COLO668 (cell line): ENCODE data around the gene RAB37.

Experiments
- DNase-seq: peaks from one replicate; lab custom pipeline; 2025; ENCODE audit not compliant: unreplicated experiment; lab: John Stamatoyannopoulos, UW

Gene RAB37

DNA sequence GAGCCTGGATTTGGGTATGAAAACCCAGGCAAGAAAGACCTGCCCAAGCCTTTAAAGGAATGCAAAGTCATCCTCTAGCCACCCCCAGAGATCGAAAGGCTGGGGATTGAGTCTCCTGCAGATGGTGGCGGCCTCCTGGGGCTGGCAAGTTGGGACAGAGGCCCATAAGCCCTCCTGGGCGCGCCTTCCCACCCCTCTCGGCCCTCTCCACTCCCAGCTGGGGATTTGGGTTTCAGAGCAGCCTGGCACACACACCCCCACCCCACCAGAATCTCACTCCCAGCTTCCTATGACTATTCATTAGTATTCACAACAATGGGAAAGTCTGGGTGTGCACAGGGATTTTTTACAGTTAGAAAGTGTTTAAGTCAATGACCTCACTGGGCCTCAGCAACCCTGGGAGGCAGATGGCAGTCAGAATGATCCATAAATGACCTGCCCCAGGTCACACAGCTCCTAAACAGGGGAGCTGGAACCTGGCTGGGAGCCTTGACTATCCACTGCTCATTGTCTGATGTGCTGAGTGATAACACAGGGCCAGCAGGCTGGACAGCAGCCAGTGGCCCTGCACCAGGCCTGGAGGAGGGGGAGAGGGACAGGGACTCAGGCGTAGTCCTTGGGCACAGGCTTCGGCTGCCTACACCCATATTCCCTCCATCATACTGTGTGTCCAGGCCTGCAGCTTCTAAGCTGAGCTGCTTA is 23.5 kb downstream of the RAB37 start:
- DNase-seq: no peak

DNA sequence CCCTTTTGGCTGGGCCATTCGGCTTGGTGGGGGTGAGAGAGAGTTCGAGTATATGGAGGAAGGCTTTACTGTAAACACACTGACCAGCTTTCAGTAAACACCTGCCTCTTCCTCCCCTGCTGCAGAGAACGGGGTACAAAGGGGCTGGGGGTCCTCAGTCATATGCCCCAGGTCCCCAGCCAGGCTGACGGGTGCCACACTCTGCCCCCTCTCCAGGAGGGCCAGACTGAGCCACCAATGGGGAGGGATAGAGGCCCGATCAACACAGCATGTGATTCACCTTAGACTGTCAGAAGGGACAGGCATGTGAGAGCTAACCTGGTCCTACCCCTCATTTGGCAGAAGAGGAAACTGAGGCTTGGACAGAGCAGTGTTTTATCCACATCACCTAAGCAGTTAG is 24.4 kb downstream of the RAB37 start:
- DNase-seq: no peak

DNA sequence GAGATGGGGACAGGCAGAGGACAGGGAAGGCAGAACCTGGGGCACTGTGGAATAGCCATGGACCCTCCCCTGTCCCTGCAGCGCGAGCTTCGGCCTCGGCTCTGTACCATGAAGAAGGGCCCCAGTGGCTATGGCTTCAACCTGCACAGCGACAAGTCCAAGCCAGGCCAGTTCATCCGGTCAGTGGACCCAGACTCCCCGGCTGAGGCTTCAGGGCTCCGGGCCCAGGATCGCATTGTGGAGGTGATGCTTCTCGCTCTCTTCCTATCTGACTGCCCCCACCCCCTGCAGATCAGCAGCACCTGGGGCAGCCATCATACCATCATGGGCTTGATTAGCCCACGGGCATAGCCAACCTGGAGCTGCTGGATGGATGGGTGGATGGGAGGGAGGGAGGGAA is 24.9 kb downstream of the RAB37 start:
- no peak for DNase-seq

DNA sequence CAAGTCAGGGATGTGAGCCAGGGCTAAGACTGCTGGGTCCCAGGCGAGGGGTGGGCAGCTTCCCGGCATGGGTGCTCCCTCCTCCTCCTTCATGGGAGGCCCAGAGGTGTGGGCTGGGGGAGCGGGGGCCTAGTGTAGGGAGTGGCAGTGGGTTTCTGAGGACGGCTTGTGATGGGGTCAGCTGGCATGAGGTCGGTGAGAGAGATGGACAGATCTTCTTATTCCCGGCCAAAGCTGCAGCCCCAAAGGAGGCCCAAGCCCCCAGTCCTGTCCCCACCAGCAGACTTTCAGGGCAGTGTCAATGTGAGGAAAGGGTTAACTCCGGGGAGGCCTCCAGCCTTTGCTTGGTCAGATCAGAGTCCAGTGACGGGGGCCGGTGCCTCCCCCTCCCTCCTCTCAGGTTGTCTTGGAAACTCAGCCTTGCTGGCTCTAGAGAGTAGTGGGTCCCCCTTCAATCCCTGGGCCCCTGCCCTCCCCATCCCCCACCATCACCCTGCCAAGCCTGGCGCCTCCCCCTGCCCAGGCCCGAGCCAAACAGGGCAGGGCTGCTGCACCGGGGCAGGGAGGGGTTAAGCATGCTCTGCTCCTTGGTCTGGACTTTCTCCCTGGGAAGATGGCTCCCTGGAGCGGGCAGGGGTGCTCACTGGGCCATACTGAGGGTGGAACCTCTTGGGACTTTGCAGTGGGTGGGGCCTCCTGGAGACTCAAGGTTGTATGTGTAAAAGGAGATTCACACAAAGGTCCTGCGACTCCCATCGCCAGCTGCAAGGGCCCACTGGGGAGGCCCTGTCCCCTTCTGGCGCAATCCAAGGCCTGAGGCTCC is 26.7 kb downstream of the RAB37 start:
- no peak for DNase-seq

DNA sequence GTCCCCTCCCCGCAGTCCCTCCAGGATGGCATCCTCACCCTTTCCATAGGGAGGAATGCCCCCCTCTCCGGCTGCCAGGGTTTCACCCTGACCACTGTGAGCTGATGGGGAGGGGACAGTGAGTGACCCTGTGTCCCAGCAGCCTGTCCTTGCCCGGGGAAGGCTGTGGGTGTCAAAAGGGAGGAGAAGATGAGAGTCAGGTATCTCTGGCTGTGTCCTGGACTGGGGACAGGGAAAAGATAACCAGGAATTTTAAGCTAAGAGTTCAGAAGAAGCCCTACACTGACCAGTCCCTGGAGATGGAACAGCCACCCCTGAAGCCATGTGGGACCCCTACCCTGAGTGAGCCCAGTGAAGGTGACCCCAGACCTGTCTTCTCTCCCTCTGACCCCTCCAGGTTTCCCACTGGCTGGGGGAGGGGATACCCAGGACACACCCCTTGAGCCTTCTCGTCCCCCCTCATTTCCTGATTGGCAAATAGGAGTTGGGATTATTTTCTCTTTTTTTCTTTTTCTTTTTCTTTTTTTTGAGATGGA is 27.8 kb downstream of the RAB37 start:
- no peak for DNase-seq

DNA sequence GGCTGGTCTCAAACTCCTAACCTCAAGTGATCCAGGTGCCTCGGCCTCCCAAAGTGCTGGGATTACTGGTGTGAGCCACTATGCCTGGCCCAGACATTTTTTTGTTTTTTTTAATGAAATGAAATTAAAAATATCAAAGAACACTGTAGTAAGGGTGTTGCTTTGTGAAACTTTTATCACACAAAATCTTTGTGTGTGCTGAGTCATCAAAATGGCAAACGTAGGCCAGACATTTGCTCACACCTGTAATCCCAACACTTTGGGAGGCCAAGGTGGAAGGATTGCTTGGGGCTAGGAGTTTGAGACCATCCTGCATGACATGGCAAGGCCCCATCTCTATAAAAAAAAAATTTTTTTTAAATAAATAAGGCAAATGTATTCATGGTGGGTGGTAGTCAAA is 29.4 kb downstream of the RAB37 start:
- no peak for DNase-seq

DNA sequence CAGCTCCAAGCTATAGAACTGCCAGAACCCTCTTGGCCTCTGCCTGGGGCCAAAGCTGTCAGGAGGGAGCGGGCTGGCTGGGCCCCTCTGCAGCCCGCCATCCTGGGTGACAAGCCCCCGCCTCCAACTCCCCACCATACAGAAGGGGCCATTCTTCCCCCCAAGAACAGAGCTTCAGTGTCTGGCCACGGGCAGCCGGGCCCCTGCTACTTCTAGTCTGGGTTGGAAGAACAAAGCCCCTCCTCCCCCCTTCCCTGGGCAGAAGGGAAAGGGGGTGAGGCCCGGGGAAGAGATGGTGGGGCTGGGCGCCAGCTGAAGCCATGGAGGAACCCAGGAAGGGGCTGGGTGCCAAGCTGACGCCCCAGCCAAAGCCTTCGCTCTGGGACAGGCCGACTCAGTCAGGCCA is 30.1 kb downstream of the RAB37 start:
- no peak for DNase-seq

DNA sequence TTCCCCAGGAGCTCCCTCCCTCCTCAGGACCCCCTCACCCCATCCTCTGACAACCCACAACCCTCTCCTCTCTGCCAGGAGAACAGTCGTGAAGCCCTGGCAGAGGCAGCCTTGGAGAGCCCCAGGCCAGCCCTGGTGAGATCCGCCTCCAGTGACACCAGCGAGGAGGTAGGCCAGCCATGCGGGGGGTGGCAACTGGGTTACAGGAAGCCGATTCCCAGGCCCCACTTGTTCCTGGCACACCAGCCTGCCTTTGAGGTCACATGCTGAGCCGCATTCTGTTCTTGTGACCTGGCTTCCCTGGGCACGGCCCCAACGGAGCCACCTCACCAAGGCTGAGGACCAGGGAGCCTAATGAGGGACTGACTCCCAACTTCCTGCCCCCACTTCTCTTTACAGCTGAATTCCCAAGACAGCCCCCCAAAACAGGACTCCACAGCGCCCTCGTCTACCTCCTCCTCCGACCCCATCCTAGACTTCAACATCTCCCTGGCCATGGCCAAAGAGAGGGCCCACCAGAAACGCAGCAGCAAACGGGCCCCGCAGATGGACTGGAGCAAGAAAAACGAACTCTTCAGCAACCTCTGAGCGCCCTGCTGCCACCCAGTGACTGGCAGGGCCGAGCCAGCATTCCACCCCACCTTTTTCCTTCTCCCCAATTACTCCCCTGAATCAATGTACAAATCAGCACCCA is 31.2 kb downstream of the RAB37 start:
- DNase-seq: no peak

DNA sequence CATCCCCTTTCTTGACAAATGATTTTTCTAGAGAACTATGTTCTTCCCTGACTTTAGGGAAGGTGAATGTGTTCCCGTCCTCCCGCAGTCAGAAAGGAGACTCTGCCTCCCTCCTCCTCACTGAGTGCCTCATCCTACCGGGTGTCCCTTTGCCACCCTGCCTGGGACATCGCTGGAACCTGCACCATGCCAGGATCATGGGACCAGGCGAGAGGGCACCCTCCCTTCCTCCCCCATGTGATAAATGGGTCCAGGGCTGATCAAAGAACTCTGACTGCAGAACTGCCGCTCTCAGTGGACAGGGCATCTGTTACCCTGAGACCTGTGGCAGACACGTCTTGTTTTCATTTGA is 31.7 kb downstream of the RAB37 start:
- DNase-seq: no peak

DNA sequence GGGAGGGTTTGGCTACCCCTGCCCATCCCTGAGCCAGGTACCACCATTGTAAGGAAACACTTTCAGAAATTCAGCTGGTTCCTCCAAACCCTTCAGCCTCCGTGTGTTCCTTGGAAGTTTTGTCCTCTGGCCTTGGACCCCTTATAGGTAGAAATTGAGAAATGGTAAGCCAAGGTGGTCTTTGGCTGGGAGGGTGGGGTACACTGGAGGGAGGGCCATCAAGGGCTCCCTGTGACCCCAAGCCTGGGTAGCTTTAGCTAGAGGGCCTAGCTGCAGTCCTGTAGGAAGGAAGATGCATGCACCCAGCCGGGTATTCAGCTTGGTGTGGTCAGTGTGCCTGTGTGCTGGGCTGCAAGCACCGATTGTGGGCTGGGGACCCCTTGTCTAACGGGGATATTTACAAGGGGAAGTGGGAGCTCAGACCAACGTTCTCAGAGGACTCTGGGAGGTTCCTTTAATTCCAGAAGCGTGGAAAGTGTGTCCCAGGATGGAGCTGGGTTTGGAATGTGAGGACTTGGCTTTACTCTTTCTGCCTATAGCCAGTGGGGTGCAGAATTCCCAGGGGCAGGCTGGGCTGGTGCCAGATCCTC is 32.3 kb downstream of the RAB37 start:
- no peak for DNase-seq

DNA sequence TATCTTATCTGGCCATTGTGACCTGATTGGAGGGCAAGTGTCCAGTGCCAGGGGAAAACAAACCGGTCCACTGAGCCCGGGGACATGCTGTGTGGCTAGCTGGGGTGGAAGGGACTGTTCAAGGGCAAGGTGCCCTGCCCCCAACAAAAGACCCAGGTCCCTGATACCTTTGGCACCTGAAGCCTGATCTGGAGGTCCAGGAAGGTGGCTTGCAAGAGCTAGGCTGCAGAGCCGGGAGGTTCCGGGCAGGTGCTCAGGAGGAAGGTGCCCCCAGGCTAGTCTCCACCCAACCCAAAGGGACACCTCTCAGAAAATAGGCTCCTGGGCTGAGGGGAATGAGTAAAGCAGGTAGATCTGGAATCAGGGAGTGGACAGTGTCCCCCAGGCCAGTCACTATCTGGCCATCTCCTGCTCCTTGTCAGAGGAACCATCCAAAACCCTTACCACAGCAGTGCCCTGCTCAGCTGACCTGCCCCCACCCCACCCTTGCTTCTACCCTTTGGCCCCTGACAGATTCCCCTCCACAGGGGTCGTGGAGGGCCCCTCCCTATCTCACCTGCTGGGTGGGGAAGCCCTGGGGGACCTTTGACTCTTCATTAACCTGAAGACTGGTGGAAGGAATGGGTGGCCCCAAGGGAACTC is 32.9 kb downstream of the RAB37 start:
- no peak for DNase-seq

DNA sequence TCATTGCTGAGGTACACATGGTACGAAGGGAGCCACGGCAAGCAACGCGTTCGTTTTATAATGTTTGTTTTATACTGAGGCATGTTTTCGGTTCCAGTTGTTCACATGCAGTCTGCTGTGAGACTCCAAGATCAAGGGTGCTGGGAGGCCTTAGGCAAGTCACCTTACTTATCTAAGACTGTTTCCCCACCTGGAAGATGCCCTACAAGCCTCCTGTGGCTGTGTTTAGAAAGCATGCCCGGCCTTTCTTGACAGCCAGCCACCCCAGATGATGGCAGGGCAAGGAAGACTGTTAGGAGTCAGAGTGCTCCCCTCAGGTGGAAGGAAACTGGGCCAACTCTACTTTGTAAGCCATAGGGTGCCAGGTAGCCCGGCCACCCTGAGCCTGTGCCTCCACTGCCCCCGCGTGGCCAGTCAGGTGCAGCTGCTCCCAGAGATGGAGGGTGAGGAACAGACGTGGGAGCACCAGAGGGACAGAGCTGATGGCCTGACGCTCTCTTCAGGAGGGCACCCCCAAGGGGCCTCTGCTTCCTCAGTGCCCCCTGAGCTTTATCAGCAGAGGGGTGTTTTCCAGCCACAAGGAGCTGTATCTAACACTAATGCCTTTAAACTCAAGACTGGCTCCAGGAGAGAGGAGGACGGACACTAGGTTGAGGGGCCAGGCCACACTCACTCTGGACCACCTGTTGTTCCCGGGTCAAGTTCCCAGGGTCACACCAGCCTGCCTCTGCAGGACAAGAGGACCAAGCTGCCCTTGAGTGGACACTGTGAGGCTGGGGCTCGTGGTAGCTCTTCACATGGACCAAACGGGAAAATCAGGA is 33.7 kb downstream of the RAB37 start:
- peak; percentile 60 for DNase-seq

DNA sequence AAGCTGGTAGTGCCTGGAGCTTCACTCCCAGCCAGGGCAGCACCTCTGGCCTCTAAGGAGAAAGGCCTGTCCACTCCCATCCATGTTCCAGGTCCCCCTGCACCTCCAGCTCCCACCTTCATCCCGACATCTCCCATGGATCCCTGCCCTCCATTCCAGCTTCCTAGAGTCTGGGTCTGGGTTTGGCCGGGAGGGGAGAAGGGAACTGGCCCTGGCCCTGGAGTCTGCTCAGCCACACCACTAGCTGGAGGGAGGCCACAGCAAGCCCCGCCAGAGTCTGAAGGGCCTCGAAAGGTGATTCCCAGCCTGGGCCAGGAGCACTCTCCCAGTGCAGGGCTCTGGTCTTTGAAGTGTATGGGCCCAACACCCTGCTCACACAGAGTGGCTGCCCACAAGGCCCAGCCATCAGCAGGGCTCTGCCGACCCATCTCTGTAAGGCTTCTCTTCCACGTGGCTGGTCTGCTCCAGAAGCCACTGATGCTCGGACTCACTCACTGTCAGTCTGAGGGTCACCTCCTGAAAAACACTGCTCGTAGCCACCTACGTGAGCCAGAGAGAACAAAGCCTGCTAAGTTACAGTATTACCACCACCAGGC is 34.4 kb downstream of the RAB37 start:
- no peak for DNase-seq

DNA sequence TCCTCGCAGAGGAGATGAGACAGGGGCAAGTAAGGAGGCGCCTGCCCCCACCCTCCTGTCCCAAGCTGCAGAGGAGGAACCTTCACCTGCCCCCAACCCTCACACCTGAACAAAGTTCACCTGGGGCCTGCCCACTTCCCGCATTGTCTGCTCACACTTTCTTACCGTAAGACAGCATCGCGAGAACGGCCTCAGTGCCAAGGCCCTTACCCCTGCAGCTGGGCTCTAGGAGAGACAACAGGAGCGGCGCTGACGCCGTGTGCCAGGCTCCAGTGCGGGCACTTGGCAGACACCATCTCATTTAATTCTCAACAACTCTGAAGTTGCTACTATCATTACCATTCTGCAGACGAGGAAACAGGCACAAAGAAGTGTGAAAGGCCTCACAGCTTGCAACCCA is 35.0 kb downstream of the RAB37 start:
- no peak for DNase-seq

DNA sequence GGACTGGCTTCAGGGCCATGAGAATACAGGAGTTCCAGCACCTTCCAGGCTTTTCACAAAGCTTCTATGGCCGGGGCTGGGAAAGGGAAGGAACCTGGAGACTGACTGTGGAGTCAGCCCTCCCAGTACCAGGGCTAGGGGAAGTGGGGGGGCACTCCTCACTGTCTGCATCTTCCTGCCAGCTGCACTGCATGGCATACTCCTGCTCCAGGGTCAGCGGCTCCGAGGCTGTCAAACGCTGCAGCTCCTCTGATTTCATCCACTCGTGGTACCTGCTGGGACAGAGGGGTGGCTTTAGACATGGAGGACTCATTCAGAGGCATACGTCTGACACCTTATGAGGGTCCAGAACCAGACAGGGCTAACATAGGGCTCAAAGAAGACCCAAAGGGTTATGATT is 36.4 kb downstream of the RAB37 start:
- no peak for DNase-seq

DNA sequence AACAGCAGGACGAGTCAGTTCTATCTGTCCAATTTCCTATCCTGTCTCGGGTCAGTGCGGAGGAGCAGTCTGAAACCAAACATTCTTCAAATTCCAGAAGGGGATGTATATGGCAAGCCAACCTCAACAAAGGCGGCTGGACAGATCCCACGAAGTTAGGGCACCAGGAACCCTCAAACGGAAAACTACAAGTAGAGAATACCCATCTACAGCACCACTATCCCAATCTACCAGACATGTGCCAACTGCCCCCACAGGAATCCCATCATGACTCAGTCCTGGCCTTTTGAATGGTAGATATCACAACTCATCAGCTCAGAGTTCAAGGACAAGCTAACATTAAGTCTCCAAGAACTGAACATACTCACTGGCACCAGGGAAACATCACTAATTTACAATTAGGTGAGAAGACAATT is 36.8 kb downstream of the RAB37 start:
- DNase-seq: no peak

DNA sequence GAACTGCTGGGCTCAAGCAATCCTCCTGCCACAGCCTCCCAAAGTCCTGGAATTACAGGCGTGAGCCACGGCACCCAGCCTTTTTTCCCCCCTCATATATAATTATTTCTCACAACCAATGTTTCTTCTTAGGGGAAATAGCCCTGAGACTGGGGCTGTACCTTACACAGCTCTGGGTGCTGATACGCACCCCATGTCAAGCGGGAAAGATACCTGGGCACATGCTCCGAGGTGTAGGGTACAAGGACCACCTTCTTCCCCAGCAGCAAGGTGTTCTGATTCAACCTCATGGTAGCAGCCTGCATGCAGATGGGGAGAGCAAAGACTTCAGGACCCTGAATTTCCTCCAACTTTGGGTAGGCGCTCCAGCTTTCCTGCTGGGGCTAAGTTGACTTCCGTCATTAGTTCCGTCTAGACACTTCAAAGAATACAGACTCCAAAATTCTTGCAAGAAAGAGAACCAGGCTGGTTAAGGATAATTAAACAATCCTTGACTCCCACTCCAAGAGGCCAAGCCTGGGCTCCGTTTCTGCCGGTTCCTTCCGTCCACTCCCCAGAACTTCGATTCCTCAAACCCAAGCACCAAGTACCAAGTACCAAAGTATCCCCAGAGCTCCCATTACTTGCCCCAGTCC is 38.5 kb downstream of the RAB37 start:
- no peak for DNase-seq

DNA sequence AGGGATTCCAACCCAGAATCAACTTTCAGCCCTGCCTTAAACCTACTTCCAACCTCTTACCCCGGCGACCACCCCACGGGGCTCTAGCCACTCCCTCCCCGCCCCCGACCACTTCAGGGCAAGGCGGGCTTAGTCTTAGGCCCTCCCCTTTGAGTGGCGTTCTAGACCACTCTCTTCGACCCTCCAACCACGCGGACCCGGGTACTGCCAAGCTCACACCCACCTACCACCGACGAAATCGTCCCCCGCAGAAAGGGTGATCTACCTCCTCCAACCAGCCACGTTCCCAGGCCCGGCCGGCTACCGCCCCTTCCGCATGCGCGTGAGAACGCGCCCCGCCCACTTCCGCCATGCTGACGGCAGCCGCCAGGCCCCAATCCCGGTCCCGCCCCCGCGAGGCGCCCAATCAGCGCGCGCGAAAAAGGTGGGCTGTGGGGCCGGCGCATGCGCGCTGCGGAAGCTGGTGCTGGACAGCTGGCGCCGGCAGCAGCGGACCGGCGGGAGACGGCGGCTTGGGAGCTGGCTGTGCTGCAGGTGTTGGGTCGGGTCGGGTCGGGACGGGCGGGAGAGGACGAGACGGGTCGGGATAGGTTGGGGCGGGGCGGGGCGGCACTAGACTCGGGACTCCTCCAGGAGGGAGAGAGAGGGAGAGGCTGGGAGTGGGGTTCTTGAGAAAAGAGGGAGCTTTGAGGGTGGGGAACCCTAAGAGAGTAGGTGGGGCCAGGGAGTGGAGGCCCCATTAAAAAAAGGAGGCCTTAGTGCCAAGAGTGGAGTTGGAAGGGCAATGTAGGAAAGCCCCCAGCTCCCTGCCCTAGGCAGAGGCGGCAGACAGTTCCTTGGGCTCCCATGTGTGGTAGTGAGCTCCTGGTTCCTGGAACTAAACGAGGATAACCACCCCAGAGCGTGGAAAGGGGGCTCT is 39.2 kb downstream of the RAB37 start, which contains the start of gene NAT9:
Gene NAT9, minus strand, starts transcription at position 302 of the 919 bp plus-strand sequence. CDS start 647 bp downstream, outside the sequence.
- DNase-seq: peak; percentile 96
